Activated B cell treated with CpG ODN at 0.5 μM for 24 hours (primary cell): Measurements from ENCODE around the gene SP1. TPM values are rescaled to one million over a fixed set of nuclear protein-coding genes. Genes with fewer than 3 reads are reported as not detected.

Experiments
- ATAC-seq: fragments of 200-7000 bp; cut with Tn5 transposase; one replicate; pipeline ENCODE4 v1.10.0; 2021; ENCODE audit warnings: low read depth, mild to moderate bottlenecking, moderate library complexity
- CTCF ChIA-PET: fragments of 350-600 bp; sonication (Branson Sonifier 250); formaldehyde crosslinking; loops from one replicate; lab custom pipeline; 2021; ENCODE audit warnings: antibody characterized with exemption; lab: Charles Lee
- POLR2A ChIA-PET: fragments of 350-600 bp; sonication (Branson Sonifier 250); formaldehyde crosslinking; loops from one replicate; lab custom pipeline; 2021; ENCODE audit warnings: antibody characterized with exemption; lab: Charles Lee
- DNase-seq: peaks from one replicate; pipeline ENCODE4 v3.0.0; 2022
- H3K27ac Mint-ChIP-seq: one replicate; pipeline ENCODE4 v1.8.0; 2020; ENCODE audit warnings: mixed read lengths
- H3K27me3 Mint-ChIP-seq: one replicate; pipeline ENCODE4 v1.8.0; 2021; ENCODE audit warnings: mixed read lengths
- H3K36me3 Mint-ChIP-seq: one replicate; pipeline ENCODE4 v1.8.0; 2021; ENCODE audit warnings: low read depth, mixed read lengths
- H3K4me1 Mint-ChIP-seq: one replicate; pipeline ENCODE4 v1.8.0; 2021; ENCODE audit warnings: mixed read lengths
- H3K4me3 Mint-ChIP-seq: one replicate; pipeline ENCODE4 v1.8.0; 2020; ENCODE audit warnings: mild to moderate bottlenecking, mixed read lengths
- H3K9me3 Mint-ChIP-seq: one replicate; pipeline ENCODE4 v1.8.0; 2020; ENCODE audit warnings: mixed read lengths
- CTCF ChIP-seq: fragments of 200-600 bp; IDR thresholded peaks from one replicate; pipeline ENCODE4 v1.8.0; 2022; ENCODE audit warnings: antibody characterized with exemption, mild to moderate bottlenecking
- intact Hi-C: fragments of 100-400 bp; cut with micrococcal nuclease; formaldehyde crosslinking; loops from one replicate; pipeline ENCODE4 v1.15.1; 2024
- total RNA-seq: library from RNA; stranded (reverse); gene quantifications from 2 replicates; pipeline ENCODE4 v1.2.3, GENCODE V29; 2022

Gene SP1
- total RNA-seq, 1 donor from 2014 or later: 102 TPM

- Mint-ChIP-seq H3K27ac (peak overlapping the region; percentile 46), H3K36me3 (peaks cover 68% of the 10 kb centered on the region)
- POLR2A ChIA-PET: interaction anchor here (0.6 to 1.4 kb wide), 4 partner anchors 13 to 154 kb away, joined by 3 to 9 read pairs (median 6); partner anchors contain the start of gene PRR13
Measured at GRCh38 chr12:53454707-53455106, 74.7 kb downstream of the SP1 start.

DNA sequence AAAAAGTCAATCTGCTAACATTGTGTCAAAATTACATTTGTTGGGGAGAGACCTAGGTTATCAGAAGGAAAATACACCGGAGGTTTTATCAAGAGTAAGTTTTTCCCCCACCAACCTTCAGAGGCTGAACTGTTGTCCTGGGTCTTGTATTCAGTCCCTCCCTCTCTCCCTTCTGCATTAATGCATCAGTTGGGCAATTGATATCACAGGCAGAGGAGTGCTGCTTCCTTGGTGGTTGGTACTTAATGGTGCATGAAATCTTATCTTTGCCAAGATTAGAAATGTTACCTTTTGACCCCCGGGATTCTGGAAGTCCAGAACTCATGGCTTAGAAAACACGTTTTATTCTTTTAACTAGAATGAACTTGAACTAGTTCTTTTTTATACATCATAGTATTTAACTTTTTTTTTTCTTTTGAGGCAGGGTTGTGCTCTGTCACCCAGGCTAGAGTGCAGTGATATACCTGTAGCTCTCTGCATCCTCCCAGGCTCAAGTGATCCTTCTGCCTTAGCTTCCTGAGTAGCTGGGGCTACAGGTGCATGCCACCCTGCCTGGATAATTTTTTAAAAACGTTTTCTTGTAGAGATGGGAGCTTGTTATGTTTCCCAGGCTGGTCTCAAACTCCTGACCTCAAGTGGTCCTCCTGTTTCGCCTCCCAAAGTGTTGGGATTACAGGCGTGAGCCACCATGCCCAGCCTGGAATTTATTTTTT is 76.8 kb downstream of the SP1 start:
- H3K9me3 Mint-ChIP-seq: no peaks in the 10 kb centered on the region
- CTCF ChIA-PET: no interaction called here

More at GRCh38 chr12:53454707-53455106, 74.7 kb downstream of the SP1 start:
- ATAC-seq (no peak), DNase-seq (no peak)
- H3K4me3 Mint-ChIP-seq: peak overlapping the region; percentile 99
- H3K4me1 Mint-ChIP-seq: peaks cover 28% of the 10 kb centered on the region
- intact Hi-C loops: no loop called here
- CTCF ChIA-PET: interaction anchor here (1.6 kb wide), 1 partner anchor 27 kb away, joined by 4 read pairs; no protein-coding TSS in a partner anchor
- no peaks in the 10 kb centered on the region for H3K9me3 Mint-ChIP-seq
- no peaks in the 10 kb centered on the region for H3K27me3 Mint-ChIP-seq
- no peak for TF ChIP-seq CTCF

GRCh38 chr12:53459097-53459496 is 79.1 kb downstream of the SP1 start:
- H3K36me3 Mint-ChIP-seq: peaks cover 93% of the 10 kb centered on the region
- ChIA-PET POLR2A (interaction anchor here (0.5 to 1.1 kb wide), 9 partner anchors 8 to 1416 kb away, joined by 3 to 11 read pairs (median 4); partner anchors contain the start of genes PRR13 and TARBP2), CTCF (no interaction called here)
- no peak overlapping the region for H3K4me3 Mint-ChIP-seq
- H3K27me3 Mint-ChIP-seq: no peaks in the 10 kb centered on the region
- DNase-seq (no peak), ATAC-seq (no peak)
- H3K4me1 Mint-ChIP-seq: peaks cover 15% of the 10 kb centered on the region
- TF ChIP-seq CTCF: no peak
- no peaks in the 10 kb centered on the region for H3K9me3 Mint-ChIP-seq
- intact Hi-C loops: loop anchor here (2.0 kb wide), 1 partner anchor 14 kb away; no protein-coding TSS in a partner anchor
- no peak overlapping the region for H3K27ac Mint-ChIP-seq

More for the DNA sequence above, 76.8 kb downstream of the SP1 start:
- POLR2A ChIA-PET: interaction anchor here (2.0 kb wide), 1 partner anchor 44 kb away, joined by 7 read pairs; the partner anchor contains the start of gene TARBP2
- intact Hi-C loops: no loop called here
- DNase-seq: no peak
- H3K27ac Mint-ChIP-seq: no peak overlapping the region
- peaks cover 29% of the 10 kb centered on the region for H3K4me1 Mint-ChIP-seq
- no peak for ATAC-seq
- H3K27me3 Mint-ChIP-seq: no peaks in the 10 kb centered on the region
- peaks cover 86% of the 10 kb centered on the region for H3K36me3 Mint-ChIP-seq
- no peak for TF ChIP-seq CTCF
- no peak overlapping the region for H3K4me3 Mint-ChIP-seq

- no peak overlapping the region for H3K4me3 Mint-ChIP-seq
- peaks cover 93% of the 10 kb centered on the region for H3K36me3 Mint-ChIP-seq
- H3K9me3 Mint-ChIP-seq: no peaks in the 10 kb centered on the region
- TF ChIP-seq CTCF: no peak
- intact Hi-C loops: no loop called here
- H3K27ac Mint-ChIP-seq: no peak overlapping the region
- no peak for DNase-seq
- no peaks in the 10 kb centered on the region for H3K27me3 Mint-ChIP-seq
- H3K4me1 Mint-ChIP-seq: peaks cover 13% of the 10 kb centered on the region
- CTCF ChIA-PET: no interaction called here
- no peak for ATAC-seq
- POLR2A ChIA-PET: interaction anchor here (1.0 to 1.2 kb wide), 2 partner anchors 8 to 14 kb away, joined by 4 to 7 read pairs; no protein-coding TSS in a partner anchor
Measured at GRCh38 chr12:53461059-53461458, 81.1 kb downstream of the SP1 start.

GRCh38 chr12:53461591-53461990 is 81.6 kb downstream of the SP1 start:
- POLR2A ChIA-PET: interaction anchor here (1.0 to 1.2 kb wide), 2 partner anchors 9 to 14 kb away, joined by 4 to 7 read pairs; no protein-coding TSS in a partner anchor
- H3K27ac Mint-ChIP-seq: no peak overlapping the region
- intact Hi-C loops: no loop called here

More at GRCh38 chr12:53461591-53461990, 81.6 kb downstream of the SP1 start:
- Mint-ChIP-seq H3K4me3 (no peak overlapping the region), H3K36me3 (peaks cover 93% of the 10 kb centered on the region), H3K27me3 (no peaks in the 10 kb centered on the region), H3K9me3 (no peaks in the 10 kb centered on the region), H3K4me1 (peaks cover 13% of the 10 kb centered on the region)
- no peak for DNase-seq
- no peak for TF ChIP-seq CTCF
- CTCF ChIA-PET: interaction anchor here (0.6 kb wide), 1 partner anchor 27 kb away, joined by 4 read pairs; no protein-coding TSS in a partner anchor
- ATAC-seq: no peak
